Retinal pigment epithelial cell (primary cell): Measurements from ENCODE around the gene SLC22A4.

Experiments
- DNase-seq: peaks from one replicate; pipeline ENCODE4 v3.0.0-alpha.2; 2010; ENCODE audit warnings: low read depth
- H3K4me3 ChIP-seq: 2 replicates; pipeline ENCODE4 v1.5.1; 2011; ENCODE audit warnings: mild to moderate bottlenecking, low read length, control low read depth, moderate library complexity
- CTCF ChIP-seq: conservative IDR thresholded peaks from 2 replicates; pipeline ENCODE4 v1.5.1; 2011; ENCODE audit warnings: low read depth, low read length, control low read depth, inconsistent platforms

SLC22A4 gene

DNA sequence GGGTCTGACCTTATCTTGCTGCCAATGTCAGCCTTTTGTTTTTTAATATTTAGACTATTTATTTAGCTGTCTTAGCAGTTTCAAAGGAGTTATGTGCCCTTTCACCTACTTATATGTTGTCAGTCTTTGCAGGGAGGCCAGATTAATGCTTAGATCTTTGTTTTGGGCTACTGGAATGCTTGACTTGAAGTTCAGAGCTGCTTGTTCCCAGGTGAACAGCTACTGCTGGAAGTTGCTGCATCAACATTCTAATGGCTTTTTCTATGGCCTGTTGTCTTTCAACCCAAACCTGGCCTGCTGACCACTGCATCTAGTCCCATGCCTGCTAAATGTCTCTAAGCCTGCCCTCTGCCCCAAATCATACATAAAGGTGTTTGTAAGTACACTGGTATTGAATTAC is 78.3 kb downstream of the SLC22A4 start:
- TF ChIP-seq CTCF: no peak
- no peak overlapping the region for H3K4me3 ChIP-seq
- no peak for DNase-seq

DNA sequence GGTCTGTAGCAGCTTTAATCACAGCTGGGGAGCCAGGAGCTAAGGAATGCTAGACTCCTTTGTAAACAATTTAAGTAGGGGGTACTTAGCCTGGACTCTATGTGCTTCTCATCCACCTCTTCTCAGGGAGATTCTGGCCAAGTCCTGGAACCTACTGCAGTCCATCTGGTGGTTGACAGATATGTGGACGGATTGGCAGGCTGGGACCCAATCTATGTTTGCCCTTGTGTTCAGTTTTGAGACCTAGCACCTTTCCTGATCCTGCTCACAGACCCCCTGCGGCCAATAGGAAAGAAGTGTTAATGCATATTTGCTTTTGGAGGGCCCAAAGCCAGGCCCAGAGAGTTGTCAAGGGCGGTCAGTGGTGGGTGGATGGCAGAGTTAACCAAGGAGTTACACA is 81.8 kb downstream of the SLC22A4 start:
- H3K4me3 ChIP-seq: no peak overlapping the region
- DNase-seq: no peak
- TF ChIP-seq CTCF: no peak

GRCh38 chr5:132376694-132377641 is 82.8 kb downstream of the SLC22A4 start:
- no peak for TF ChIP-seq CTCF
- DNase-seq: no peak
- no peak overlapping the region for H3K4me3 ChIP-seq

DNA sequence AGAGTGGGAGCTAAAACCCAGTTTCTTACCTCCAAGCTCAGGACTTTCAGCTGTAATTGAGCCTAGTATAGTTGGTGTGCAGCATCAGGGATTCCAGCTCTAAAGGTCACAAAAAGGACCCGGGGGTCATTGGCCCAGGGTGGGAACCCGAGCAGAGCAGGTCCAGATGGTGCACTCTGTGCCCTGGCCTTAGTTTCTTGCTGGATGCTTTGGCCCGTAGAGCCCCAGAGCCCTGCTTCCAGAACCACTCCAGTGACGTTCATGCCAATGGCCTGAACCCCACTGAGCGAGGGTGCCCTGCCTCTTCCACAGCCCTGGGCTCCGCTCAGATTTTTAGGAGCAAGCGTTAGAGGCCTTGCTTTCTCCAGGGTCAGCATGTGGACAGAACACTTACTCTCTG is 83.5 kb downstream of the SLC22A4 start:
- DNase-seq: no peak
- H3K4me3 ChIP-seq: no peak overlapping the region
- TF ChIP-seq CTCF: no peak

DNA sequence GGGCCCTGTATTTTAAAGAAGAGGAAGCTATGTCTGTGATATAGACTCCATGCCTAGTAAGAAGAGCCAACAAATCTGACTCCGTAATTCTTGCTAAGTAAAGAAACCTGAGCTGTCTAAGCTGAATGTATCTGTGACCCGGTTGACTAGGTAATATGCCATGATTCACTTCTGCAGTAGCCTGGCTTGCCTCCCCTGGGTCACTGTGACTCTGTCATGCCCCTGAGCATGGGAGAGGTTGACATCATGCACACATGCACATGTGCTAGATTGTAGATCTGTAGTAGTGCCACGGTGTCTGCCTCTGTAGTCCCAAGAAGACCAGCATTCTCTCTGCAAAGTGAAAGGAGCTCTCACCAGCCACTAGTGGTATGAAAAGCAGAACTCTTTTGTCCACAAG is 84.4 kb downstream of the SLC22A4 start:
- no peak for TF ChIP-seq CTCF
- no peak for DNase-seq
- H3K4me3 ChIP-seq: no peak overlapping the region

DNA sequence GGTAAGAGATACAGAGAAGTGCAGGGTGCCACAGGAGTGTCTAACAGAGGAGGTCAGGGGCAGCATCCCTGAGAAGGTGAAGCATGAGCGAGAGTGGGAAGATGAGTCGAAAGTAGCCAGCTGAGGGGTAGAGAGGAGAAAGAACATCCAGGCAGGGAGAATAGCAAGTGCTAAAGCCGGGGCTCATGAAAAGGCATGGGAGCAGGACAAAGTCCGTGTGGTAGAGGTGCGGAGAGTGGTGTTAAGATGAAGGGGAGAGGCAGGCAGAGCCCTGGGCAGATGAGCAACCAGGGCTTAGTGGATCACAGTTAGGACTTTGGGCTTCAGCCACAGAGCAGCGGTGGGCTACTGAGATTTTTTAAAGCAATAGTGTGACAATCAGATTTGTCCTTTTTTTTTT is 85.9 kb downstream of the SLC22A4 start:
- DNase-seq: no peak
- H3K4me3 ChIP-seq: no peak overlapping the region
- no peak for TF ChIP-seq CTCF

GRCh38 chr5:132380741-132381140 is 86.5 kb downstream of the SLC22A4 start:
- DNase-seq: no peak
- no peak for TF ChIP-seq CTCF
- no peak overlapping the region for H3K4me3 ChIP-seq
